Uterine smooth muscle cell (primary cell): ENCODE data around the gene LTBP4. TPM values are rescaled to one million over a fixed set of nuclear protein-coding genes. Genes with fewer than 3 reads are reported as not detected.

Source experiments
- total RNA-seq: library from RNA; depleted of rRNA; stranded (reverse); fragments of >200 nt; gene quantifications from 2 replicates; pipeline ENCODE4 v1.2.3, GENCODE V29; 2014

The LTBP4 gene
- total RNA-seq, result 25.6 and 38.9 TPM in 2 replicates

GRCh38 chr19:40601134-40601974 is at the start of gene LTBP4:
Gene LTBP4, plus strand, starts transcription at chr19:40601369. Its CDS starts 19 bp downstream, at chr19:40601388.

GRCh38 chr19:40576585-40577451 is 24.4 kb upstream of the LTBP4 start, which contains the start of gene SHKBP1:
Gene SHKBP1, plus strand, starts transcription at chr19:40576873. Its CDS starts 27 bp downstream, at chr19:40576900.

Other genes with a start within 250 kb of the LTBP4 start
- 0.33 TPM in 1 of 2 replicates, not detected in the other for gene HIPK4, start 211.2 kb upstream of the LTBP4 start, total RNA-seq
- 1.4 and 3.9 TPM in 2 replicates for gene PRX, start 188.0 kb upstream of the LTBP4 start, total RNA-seq
- 21.4 and 23.4 TPM in 2 replicates for gene SERTAD1, start 175.4 kb upstream of the LTBP4 start, total RNA-seq
- gene SERTAD3, start 157.0 kb upstream of the LTBP4 start, total RNA-seq, result 19.6 and 26.1 TPM in 2 replicates
- 106 and 138 TPM in 2 replicates for gene BLVRB, start 135.6 kb upstream of the LTBP4 start, total RNA-seq
- 4.4 and 7.4 TPM in 2 replicates for gene SPTBN4, start 134.4 kb upstream of the LTBP4 start, total RNA-seq
- gene SHKBP1, start 24.5 kb upstream of the LTBP4 start, total RNA-seq, result 32.9 and 34.4 TPM in 2 replicates
- 29.7 and 42.2 TPM in 2 replicates for gene NUMBL, start 89.3 kb downstream of the LTBP4 start, total RNA-seq
- 31.9 and 32.4 TPM in 2 replicates for gene COQ8B, start 115.5 kb downstream of the LTBP4 start, total RNA-seq
- 16.5 and 20.7 TPM in 2 replicates for gene ITPKC, start 115.7 kb downstream of the LTBP4 start, total RNA-seq
- gene ACTMAP, start 149.1 kb downstream of the LTBP4 start, total RNA-seq, result 0.77 and 1.1 TPM in 2 replicates
- 36.0 and 39.5 TPM in 2 replicates for gene SNRPA, start 149.8 kb downstream of the LTBP4 start, total RNA-seq
- gene MIA, start 174.2 kb downstream of the LTBP4 start, total RNA-seq, result 0.22 and 0.62 TPM in 2 replicates
- gene RAB4B, start 176.9 kb downstream of the LTBP4 start, total RNA-seq, result 9.7 and 13.2 TPM in 2 replicates
- 116 and 117 TPM in 2 replicates for gene EGLN2, start 197.8 kb downstream of the LTBP4 start, total RNA-seq
- not detected in 2 replicates for gene CYP2A6, start 249.1 kb downstream of the LTBP4 start, total RNA-seq